H1 (cell line): ENCODE results near the gene SLC30A2. TPM values are rescaled to one million over a fixed set of nuclear protein-coding genes. Genes with fewer than 3 reads are reported as not detected.

Experiments
- CTCF ChIA-PET: fragments of 300-600 bp; sonication (Branson Sonifier 250); formaldehyde crosslinking; loops from one replicate; lab custom pipeline; 2021; ENCODE audit not compliant: partially characterized antibody; lab: Charles Lee
- POLR2A ChIA-PET: fragments of 300-600 bp; sonication (Branson Sonifier 250); formaldehyde crosslinking; loops from one replicate; lab custom pipeline; 2021; ENCODE audit warnings: inconsistent platforms; ENCODE audit not compliant: partially characterized antibody; lab: Charles Lee
- DNase-seq, 2 experiments: peaks; one replicate each; pipeline versions ENCODE4 v3.0.0 to v3.0.0-alpha.2; 2010 to 2022; ENCODE audit warnings: low spot score in 2 of 2, low read depth in 1 of 2, mixed read lengths in 1 of 2
- FAIRE-seq: peaks from 2 replicates; lab custom pipeline; 2011; peaks lifted over from hg19 to GRCh38; lab: Jason Lieb, UNC
- H2AFZ ChIP-seq: 2 replicates; pipeline ENCODE4 v1.8.1; 2012; ENCODE audit warnings: low read length, inconsistent platforms
- H2AK5ac ChIP-seq: 2 replicates; pipeline ENCODE4 v1.6.1; 2013; ENCODE audit warnings: low read depth, low read length
- H2BK120ac ChIP-seq: replicated peaks from 2 replicates; pipeline ENCODE3; 2013; ENCODE audit warnings: low read depth, low read length, inconsistent platforms
- H2BK12ac ChIP-seq: 2 replicates; pipeline ENCODE4 v1.6.1; 2013; ENCODE audit warnings: low read depth, low read length
- H2BK15ac ChIP-seq: 2 replicates; pipeline ENCODE4 v1.6.1; 2013; ENCODE audit warnings: low read length
- H2BK20ac ChIP-seq: 2 replicates; pipeline ENCODE4 v1.6.1; 2013; ENCODE audit warnings: low read length
- H2BK5ac ChIP-seq: 2 replicates; pipeline ENCODE4 v1.6.1; 2013; ENCODE audit warnings: low read depth, low read length
- H3K14ac ChIP-seq: 2 replicates; pipeline ENCODE4 v1.6.1; 2013; ENCODE audit warnings: inconsistent platforms; ENCODE audit not compliant: insufficient read length
- H3K18ac ChIP-seq: 2 replicates; pipeline ENCODE4 v1.6.1; 2013; ENCODE audit warnings: low read length; ENCODE audit errors: extremely low read depth
- H3K23ac ChIP-seq: 2 replicates; pipeline ENCODE4 v1.6.1; 2013; ENCODE audit warnings: inconsistent platforms; ENCODE audit not compliant: insufficient read length
- H3K23me2 ChIP-seq: 2 replicates; pipeline ENCODE4 v1.6.1; 2013; ENCODE audit warnings: low read depth, low read length
- H3K27ac ChIP-seq: 2 replicates; pipeline ENCODE4 v1.6.1; 2011; ENCODE audit warnings: low read depth, low read length, inconsistent platforms
- H3K27me3 ChIP-seq, 4 experiments: replicated peaks in 1 of 4; 1 replicate in 1 of 4; 2 replicates in 3 of 4; pipeline versions ENCODE4 v1.6.1 to v1.8.1; 2011 to 2013; ENCODE audit warnings: low read length in 3 of 4, mild to moderate bottlenecking in 3 of 4, inconsistent platforms in 2 of 4, mixed read lengths in 2 of 4, moderate library complexity in 1 of 4; ENCODE audit not compliant: control insufficient read depth in 3 of 4, insufficient read depth in 3 of 4; ENCODE audit errors: extremely low read depth in 1 of 4
- H3K36me3 ChIP-seq, 4 experiments: 2 replicates each; pipeline versions ENCODE4 v1.6.1 to v1.8.1; 2011 to 2013; ENCODE audit warnings: mild to moderate bottlenecking in 4 of 4, low read length in 3 of 4, moderate library complexity in 2 of 4, control low read depth in 1 of 4, inconsistent platforms in 1 of 4; ENCODE audit not compliant: insufficient read depth in 4 of 4, control insufficient read depth in 2 of 4
- H3K4ac ChIP-seq: replicated peaks from 2 replicates; pipeline ENCODE3; 2013; ENCODE audit warnings: low read length, low read depth, mixed read lengths, inconsistent platforms; ENCODE audit not compliant: insufficient read length
- H3K4me1 ChIP-seq, 4 experiments: replicated peaks in 1 of 4; 1 replicate in 1 of 4; 2 replicates in 3 of 4; pipeline versions ENCODE4 v1.6.1 to v1.8.1; 2011 to 2013; ENCODE audit warnings: low read length in 3 of 4, inconsistent platforms in 2 of 4, mixed read lengths in 1 of 4; ENCODE audit not compliant: insufficient read depth in 4 of 4, control insufficient read depth in 3 of 4
- H3K4me2 ChIP-seq, 2 experiments: 2 replicates each; pipeline versions ENCODE4 v1.6.1 to v1.8.1; 2011 to 2013; ENCODE audit warnings: low read depth in 2 of 2, low read length in 2 of 2, control low read depth in 1 of 2, inconsistent platforms in 1 of 2, mild to moderate bottlenecking in 1 of 2; ENCODE audit not compliant: insufficient read depth in 1 of 2
- H3K4me3 ChIP-seq, 4 experiments: fragments of 200-600, 300-600 bp in 1 of 4; sonication (generic), shearing (Covaris generic), sonication (Bioruptor Twin) in 1 of 4; 2 replicates each; pipeline versions ENCODE4 v1.5.1 to v1.8.1; 2011 to 2016; ENCODE audit warnings: low read length in 4 of 4, low read depth in 3 of 4, control low read depth in 2 of 4, inconsistent platforms in 2 of 4, mild to moderate bottlenecking in 2 of 4, mixed read lengths in 1 of 4, moderate library complexity in 1 of 4; ENCODE audit not compliant: insufficient read depth in 2 of 4; ENCODE audit errors: extremely low read depth in 1 of 4
- H3K56ac ChIP-seq: replicated peaks from 2 replicates; pipeline ENCODE3; 2013; ENCODE audit warnings: low read depth, mild to moderate bottlenecking, mixed read lengths, low read length, inconsistent platforms; ENCODE audit not compliant: insufficient read length
- H3K79me1 ChIP-seq: 2 replicates; pipeline ENCODE4 v1.6.1; 2013; ENCODE audit warnings: low read depth, low read length, control low read depth
- H3K79me2 ChIP-seq, 2 experiments: 2 replicates each; pipeline versions ENCODE4 v1.6.1 to v1.8.1; 2012 to 2013; ENCODE audit warnings: low read length in 2 of 2, mild to moderate bottlenecking in 2 of 2, inconsistent platforms in 1 of 2; ENCODE audit not compliant: insufficient read depth in 2 of 2, control insufficient read depth in 1 of 2
- H3K9ac ChIP-seq, 4 experiments: replicated peaks in 1 of 4; 1 replicate in 1 of 4; 2 replicates in 3 of 4; pipeline versions ENCODE4 v1.6.1 to v1.8.1; 2011 to 2013; ENCODE audit warnings: low read depth in 3 of 4, low read length in 3 of 4, control low read depth in 2 of 4, mild to moderate bottlenecking in 2 of 4, moderate library complexity in 2 of 4, inconsistent platforms in 1 of 4; ENCODE audit errors: extremely low read depth in 1 of 4
- H3K9me3 ChIP-seq, 2 experiments: 2 replicates each; pipeline versions ENCODE4 v1.6.1 to v1.8.1; 2012 to 2013; ENCODE audit warnings: mild to moderate bottlenecking in 2 of 2, moderate library complexity in 2 of 2, control low read depth in 1 of 2, inconsistent platforms in 1 of 2, low read depth in 1 of 2, low read length in 1 of 2, mixed read lengths in 1 of 2; ENCODE audit not compliant: insufficient read depth in 2 of 2
- H4K20me1 ChIP-seq, 2 experiments: replicated peaks in 1 of 2; 2 replicates each; pipeline versions ENCODE3 to v1.8.1; 2011 to 2013; ENCODE audit warnings: inconsistent platforms in 2 of 2, low read length in 2 of 2, mild to moderate bottlenecking in 1 of 2; ENCODE audit not compliant: insufficient read depth in 2 of 2, control insufficient read depth in 1 of 2
- H4K5ac ChIP-seq: 2 replicates; pipeline ENCODE4 v1.6.1; 2013; ENCODE audit warnings: low read length, low read depth, mixed read lengths, inconsistent platforms; ENCODE audit not compliant: insufficient read length
- H4K8ac ChIP-seq: 2 replicates; pipeline ENCODE4 v1.8.0; 2013; ENCODE audit warnings: mild to moderate bottlenecking, moderate library complexity, low read length, inconsistent platforms; ENCODE audit not compliant: insufficient read depth; ENCODE audit errors: extremely low read depth
- H4K91ac ChIP-seq: replicated peaks from 2 replicates; pipeline ENCODE3; 2013; ENCODE audit warnings: low read length, mixed read lengths, inconsistent platforms; ENCODE audit not compliant: insufficient read length
- POLR2A ChIP-seq, 2 experiments: IDR thresholded peaks; 1 replicate in 1 of 2; 2 replicates in 1 of 2; pipeline ENCODE4 v1.6.1; 2011; ENCODE audit warnings: low read depth in 2 of 2, low read length in 2 of 2, mild to moderate bottlenecking in 2 of 2; ENCODE audit errors: control extremely low read depth in 1 of 2
- RFX5 ChIP-seq: IDR thresholded peaks from 2 replicates; pipeline ENCODE4 v1.6.1; 2011; ENCODE audit warnings: low read depth, low read length, improper control_type of control experiment, borderline replicate concordance
- ZNF274 ChIP-seq: IDR thresholded peaks from 2 replicates; pipeline ENCODE4 v1.7.0; 2012; ENCODE audit warnings: low read length, borderline replicate concordance; ENCODE audit errors: extremely low read depth
- WGBS, 2 experiments: shearing (Covaris generic) in 1 of 2; methylation state at CpG; one replicate each; pipeline versions ENCODE4 v1.1.6 to v1.1.7; 2013 to 2015; ENCODE audit warnings: low lambda C conversion rate in 2 of 2, mixed read lengths in 2 of 2, inconsistent platforms in 1 of 2, low coverage in 1 of 2, missing lambda C conversion rate in 1 of 2; ENCODE audit not compliant: insufficient replicate concordance in 2 of 2, insufficient coverage in 1 of 2, insufficient read length in 1 of 2; ENCODE audit errors: extremely low coverage in 1 of 2, missing lambda C conversion rate in 1 of 2; 5-methylcytosine and 5-hydroxymethylcytosine counted together
- polyA plus RNA-seq, 7 experiments: library from polyadenylated mRNA; depleted of rRNA in 3 of 7; stranded (reverse) in 5 of 7; unstranded in 2 of 7; fragments of >200 nt in 5 of 7; fragments of 200-250 nt in 2 of 7; gene quantifications; 1 replicate in 5 of 7; 2 replicates in 1 of 7; 4 replicates in 1 of 7; pipeline versions ENCODE4 v1.2.1 to v1.2.3, GENCODE V29; 2011 to 2013; ENCODE audit warnings: missing spikeins in 2 of 7, mixed read lengths in 2 of 7
- total RNA-seq: library from RNA; stranded (reverse); fragmentation: NEBNext Ultra II Directional; extraction: Animal tissue kit (Norgen Biotek cat#: 25700); gene quantifications from 2 replicates; pipeline ENCODE4 v1.2.1, GENCODE V29; 2021

Gene SLC30A2
- total and polyA plus RNA-seq, 2 of the 8 experiments (the other 6 are each of a cell fraction or from before 2014, with no cell fraction given) = 0.19 to 0.76 TPM

GRCh38 chr1:26031196-26031595 is 14.7 kb downstream of the SLC30A2 start:
- H3K4me1 ChIP-seq = peaks cover 0 to 6% (median 6%) of the 10 kb centered on the region in 4 experiments; a peak in 5 of 7 replicates
- no peak overlapping the region for H4K8ac ChIP-seq
- CTCF ChIA-PET = interaction anchor here (1.2 to 6.5 kb wide), 6 partner anchors 9 to 135 kb away, joined by 3 to 39 read pairs (median 9); partner anchors contain the start of gene EXTL1
- H3K9ac ChIP-seq = no peak overlapping the region
- H2BK12ac ChIP-seq = no peak overlapping the region
- TF ChIP-seq ZNF274 (no peak), RFX5 (no peak), POLR2A (IDR thresholded peaks at IDR 0.05; ENCODE audit: control extremely low read depth in 1 of 2, low read depth in 2 of 2, low read length in 2 of 2) (no peak)
- H3K27me3 ChIP-seq = peaks cover 6 to 20% (median 17%) of the 10 kb centered on the region in 4 experiments; a peak in 6 of 7 replicates
- H2AFZ ChIP-seq = no peak overlapping the region
- no peak for FAIRE-seq
- no peak overlapping the region for H4K5ac ChIP-seq
- H4K20me1 ChIP-seq = peaks cover 0 to 1% of the 10 kb centered on the region in 2 experiments
- no peak overlapping the region for H3K23ac ChIP-seq
- peaks cover 9% of the 10 kb centered on the region; the same call in 1 of the 2 replicates for H3K23me2 ChIP-seq
- H2BK15ac ChIP-seq = no peak overlapping the region
- H2BK120ac ChIP-seq = no peak overlapping the region
- DNase-seq = no peak
- H3K14ac ChIP-seq = no peak overlapping the region
- no peak overlapping the region for H4K91ac ChIP-seq
- H3K4me2 ChIP-seq = no peak overlapping the region
- no peaks in the 10 kb centered on the region for H3K79me2 ChIP-seq
- no peak overlapping the region for H3K4ac ChIP-seq
- no peak overlapping the region for H2BK5ac ChIP-seq
- no peak overlapping the region for H3K27ac ChIP-seq
- no peak overlapping the region for H3K4me3 ChIP-seq
- H3K9me3 ChIP-seq = no peaks in the 10 kb centered on the region
- no peak overlapping the region for H2BK20ac ChIP-seq
- 71% methylated on average over 3 of the region's 4 CpGs; no CpG with 5 or more reads in 1 of the 2 experiments for WGBS, 2 experiments
- POLR2A ChIA-PET = no interaction called here
- no peak overlapping the region for H2AK5ac ChIP-seq
- no peaks in the 10 kb centered on the region for H3K79me1 ChIP-seq
- no peak overlapping the region for H3K56ac ChIP-seq
- no peak overlapping the region for H3K18ac ChIP-seq
- no peaks in the 10 kb centered on the region for H3K36me3 ChIP-seq
